Hematopoietic multipotent progenitor cell treated with erythropoietin and hydrocortisone succinate and interleukin-3 and kit ligand, for 8 days (in vitro differentiated cells): ENCODE measurements around the gene DAZAP1.
A peak's percentile ranks its signal among the peaks of the same experiment; 100 is the strongest.
"Not testable (repeated sequence)": the region's sequence is repeated elsewhere in the genome, so short reads cannot be mapped to it uniquely, and the experiment has no call there.

Source experiments
- DNase-seq: peaks from one replicate; pipeline ENCODE4 v3.0.0-alpha.2; 2015

Gene DAZAP1

GRCh38 chr19:1474765-1475351 is 67.5 kb downstream of the DAZAP1 start:
- no peak for DNase-seq

GRCh38 chr19:1475751-1476437 is 68.5 kb downstream of the DAZAP1 start:
- DNase-seq: no peak

GRCh38 chr19:1477056-1477455 is 69.7 kb downstream of the DAZAP1 start:
- not testable (repeated sequence) for DNase-seq

- DNase-seq: peak; percentile 95
These were observed 71.7 kb downstream of the DAZAP1 start, which contains the start of gene C19orf25 for GRCh38 chr19:1478934-1479707. TSS of gene C19orf25 (minus strand) at chr19:1479215. CDS start at chr19:1478903, 312 bp downstream.

GRCh38 chr19:1481224-1481892 is 74.0 kb downstream of the DAZAP1 start:
- DNase-seq: no peak

- DNase-seq: no peak
These were observed 74.5 kb downstream of the DAZAP1 start for GRCh38 chr19:1481893-1482360.

GRCh38 chr19:1482361-1483130 is 75.2 kb downstream of the DAZAP1 start:
- no peak for DNase-seq

- no peak for DNase-seq
These were observed 76.0 kb downstream of the DAZAP1 start for GRCh38 chr19:1483131-1483978.

- DNase-seq: no peak
These were observed 76.6 kb downstream of the DAZAP1 start for GRCh38 chr19:1483979-1484428.
